ENCODE data around the gene SEMA3G. TPM values are rescaled to one million over a fixed set of nuclear protein-coding genes. Genes with fewer than 3 reads are reported as not detected.

Gene SEMA3G
- total RNA-seq, 1 experiment from 2014 or later: 1.6 TPM

DNA sequence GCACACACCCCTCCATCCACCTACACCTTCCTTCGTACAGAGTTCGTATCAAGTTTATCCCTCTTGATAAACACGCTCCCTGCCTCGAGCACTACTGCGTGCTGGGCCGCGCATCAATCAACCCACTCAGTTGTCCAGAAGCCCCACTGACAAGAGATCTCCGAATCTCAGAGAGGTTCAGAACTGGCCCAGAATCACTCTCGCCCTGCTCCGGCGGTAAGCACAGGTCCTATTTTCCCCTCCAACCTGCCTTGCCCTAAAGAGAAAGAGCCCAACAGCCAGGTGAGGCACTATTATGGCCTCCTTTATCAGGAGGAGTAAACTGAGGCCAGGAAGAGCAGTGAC is 10.0 kb upstream of the SEMA3G start:
- ATAC-seq: no peak

More for the DNA sequence above, 10.0 kb upstream of the SEMA3G start:
- no peak for DNase-seq (ENCODE audit: low spot score)
- Mint-ChIP-seq H3K9me3 (no peaks in the 10 kb centered on the region), H3K4me1 (peaks cover 30% of the 10 kb centered on the region), H3K36me3 (peaks cover 26% of the 10 kb centered on the region), H3K4me3 (peak overlapping the region; percentile 98), H3K27ac (peak overlapping the region; percentile 90), H3K27me3 (ENCODE audit: low read depth) (no peaks in the 10 kb centered on the region; the same call in 1 of the 2 replicates)
- CTCF ChIA-PET: interaction anchor here (1.0 to 1.2 kb wide), 2 partner anchors 27 to 66 kb away, joined by 3 to 6 read pairs; no protein-coding TSS in a partner anchor
- TF ChIP-seq, protein P1, sequence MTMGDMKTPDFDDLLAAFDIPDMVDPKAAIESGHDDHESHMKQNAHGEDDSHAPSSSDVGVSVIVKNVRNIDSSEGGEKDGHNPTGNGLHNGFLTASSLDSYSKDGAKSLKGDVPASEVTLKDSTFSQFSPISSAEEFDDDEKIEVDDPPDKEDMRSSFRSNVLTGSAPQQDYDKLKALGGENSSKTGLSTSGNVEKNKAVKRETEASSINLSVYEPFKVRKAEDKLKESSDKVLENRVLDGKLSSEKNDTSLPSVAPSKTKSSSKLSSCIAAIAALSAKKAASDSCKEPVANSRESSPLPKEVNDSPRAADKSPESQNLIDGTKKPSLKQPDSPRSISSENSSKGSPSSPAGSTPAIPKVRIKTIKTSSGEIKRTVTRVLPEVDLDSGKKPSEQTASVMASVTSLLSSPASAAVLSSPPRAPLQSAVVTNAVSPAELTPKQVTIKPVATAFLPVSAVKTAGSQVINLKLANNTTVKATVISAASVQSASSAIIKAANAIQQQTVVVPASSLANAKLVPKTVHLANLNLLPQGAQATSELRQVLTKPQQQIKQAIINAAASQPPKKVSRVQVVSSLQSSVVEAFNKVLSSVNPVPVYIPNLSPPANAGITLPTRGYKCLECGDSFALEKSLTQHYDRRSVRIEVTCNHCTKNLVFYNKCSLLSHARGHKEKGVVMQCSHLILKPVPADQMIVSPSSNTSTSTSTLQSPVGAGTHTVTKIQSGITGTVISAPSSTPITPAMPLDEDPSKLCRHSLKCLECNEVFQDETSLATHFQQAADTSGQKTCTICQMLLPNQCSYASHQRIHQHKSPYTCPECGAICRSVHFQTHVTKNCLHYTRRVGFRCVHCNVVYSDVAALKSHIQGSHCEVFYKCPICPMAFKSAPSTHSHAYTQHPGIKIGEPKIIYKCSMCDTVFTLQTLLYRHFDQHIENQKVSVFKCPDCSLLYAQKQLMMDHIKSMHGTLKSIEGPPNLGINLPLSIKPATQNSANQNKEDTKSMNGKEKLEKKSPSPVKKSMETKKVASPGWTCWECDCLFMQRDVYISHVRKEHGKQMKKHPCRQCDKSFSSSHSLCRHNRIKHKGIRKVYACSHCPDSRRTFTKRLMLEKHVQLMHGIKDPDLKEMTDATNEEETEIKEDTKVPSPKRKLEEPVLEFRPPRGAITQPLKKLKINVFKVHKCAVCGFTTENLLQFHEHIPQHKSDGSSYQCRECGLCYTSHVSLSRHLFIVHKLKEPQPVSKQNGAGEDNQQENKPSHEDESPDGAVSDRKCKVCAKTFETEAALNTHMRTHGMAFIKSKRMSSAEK (CRISPR knock-in tag; IDR thresholded peaks at IDR 0.05; ENCODE audit: borderline replicate concordance): 0 out of 2 replicates have a peak, but pooled peaks have one; percentile 26
- 0 out of 2 replicates have a peak, but pooled peaks have one; percentile 18 for TF ChIP-seq TEAD1 (CRISPR knock-in tag; IDR thresholded peaks at IDR 0.05)
- no peak for TF ChIP-seq E2F4 (CRISPR knock-in tag; IDR thresholded peaks at IDR 0.05; ENCODE audit: borderline replicate concordance, low read depth)
- no peak for TF ChIP-seq PRRX2 (CRISPR knock-in tag; IDR thresholded peaks at IDR 0.05)
- TF ChIP-seq RELA (CRISPR knock-in tag; IDR thresholded peaks at IDR 0.05; ENCODE audit: borderline replicate concordance): no peak
- TF ChIP-seq HMGA2 (CRISPR knock-in tag; IDR thresholded peaks at IDR 0.05): no peak
- TF ChIP-seq FOXJ3 (CRISPR knock-in tag; IDR thresholded peaks at IDR 0.05; ENCODE audit: borderline replicate concordance): no peak
- TF ChIP-seq ZNF416 (CRISPR knock-in tag; IDR thresholded peaks at IDR 0.05): no peak
- no peak for TF ChIP-seq SOX15 (CRISPR knock-in tag; IDR thresholded peaks at IDR 0.05)
- no peak for TF ChIP-seq ATF2 (CRISPR knock-in tag; IDR thresholded peaks at IDR 0.05; ENCODE audit: borderline replicate concordance, low read depth)
- TF ChIP-seq, protein P2, sequence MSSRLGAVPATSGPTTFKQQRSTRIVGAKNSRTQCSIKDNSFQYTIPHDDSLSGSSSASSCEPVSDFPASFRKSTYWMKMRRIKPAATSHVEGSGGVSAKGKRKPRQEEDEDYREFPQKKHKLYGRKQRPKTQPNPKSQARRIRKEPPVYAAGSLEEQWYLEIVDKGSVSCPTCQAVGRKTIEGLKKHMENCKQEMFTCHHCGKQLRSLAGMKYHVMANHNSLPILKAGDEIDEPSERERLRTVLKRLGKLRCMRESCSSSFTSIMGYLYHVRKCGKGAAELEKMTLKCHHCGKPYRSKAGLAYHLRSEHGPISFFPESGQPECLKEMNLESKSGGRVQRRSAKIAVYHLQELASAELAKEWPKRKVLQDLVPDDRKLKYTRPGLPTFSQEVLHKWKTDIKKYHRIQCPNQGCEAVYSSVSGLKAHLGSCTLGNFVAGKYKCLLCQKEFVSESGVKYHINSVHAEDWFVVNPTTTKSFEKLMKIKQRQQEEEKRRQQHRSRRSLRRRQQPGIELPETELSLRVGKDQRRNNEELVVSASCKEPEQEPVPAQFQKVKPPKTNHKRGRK (CRISPR knock-in tag; IDR thresholded peaks at IDR 0.05; ENCODE audit: borderline replicate concordance): no peak
- no peak for TF ChIP-seq ZSCAN18 (CRISPR knock-in tag; IDR thresholded peaks at IDR 0.05)
- TF ChIP-seq, protein P3, sequence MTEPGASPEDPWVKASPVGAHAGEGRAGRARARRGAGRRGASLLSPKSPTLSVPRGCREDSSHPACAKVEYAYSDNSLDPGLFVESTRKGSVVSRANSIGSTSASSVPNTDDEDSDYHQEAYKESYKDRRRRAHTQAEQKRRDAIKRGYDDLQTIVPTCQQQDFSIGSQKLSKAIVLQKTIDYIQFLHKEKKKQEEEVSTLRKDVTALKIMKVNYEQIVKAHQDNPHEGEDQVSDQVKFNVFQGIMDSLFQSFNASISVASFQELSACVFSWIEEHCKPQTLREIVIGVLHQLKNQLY (CRISPR knock-in tag; IDR thresholded peaks at IDR 0.05): no peak
- POLR2A ChIA-PET: no interaction called here
